Measurements from ENCODE around the gene DDX20.
A peak's percentile ranks its signal among the peaks of the same experiment; 100 is the strongest.
"Not testable (repeated sequence)": the region's sequence is repeated elsewhere in the genome, so short reads cannot be mapped to it uniquely, and the experiment has no call there.

DDX20 gene

DNA sequence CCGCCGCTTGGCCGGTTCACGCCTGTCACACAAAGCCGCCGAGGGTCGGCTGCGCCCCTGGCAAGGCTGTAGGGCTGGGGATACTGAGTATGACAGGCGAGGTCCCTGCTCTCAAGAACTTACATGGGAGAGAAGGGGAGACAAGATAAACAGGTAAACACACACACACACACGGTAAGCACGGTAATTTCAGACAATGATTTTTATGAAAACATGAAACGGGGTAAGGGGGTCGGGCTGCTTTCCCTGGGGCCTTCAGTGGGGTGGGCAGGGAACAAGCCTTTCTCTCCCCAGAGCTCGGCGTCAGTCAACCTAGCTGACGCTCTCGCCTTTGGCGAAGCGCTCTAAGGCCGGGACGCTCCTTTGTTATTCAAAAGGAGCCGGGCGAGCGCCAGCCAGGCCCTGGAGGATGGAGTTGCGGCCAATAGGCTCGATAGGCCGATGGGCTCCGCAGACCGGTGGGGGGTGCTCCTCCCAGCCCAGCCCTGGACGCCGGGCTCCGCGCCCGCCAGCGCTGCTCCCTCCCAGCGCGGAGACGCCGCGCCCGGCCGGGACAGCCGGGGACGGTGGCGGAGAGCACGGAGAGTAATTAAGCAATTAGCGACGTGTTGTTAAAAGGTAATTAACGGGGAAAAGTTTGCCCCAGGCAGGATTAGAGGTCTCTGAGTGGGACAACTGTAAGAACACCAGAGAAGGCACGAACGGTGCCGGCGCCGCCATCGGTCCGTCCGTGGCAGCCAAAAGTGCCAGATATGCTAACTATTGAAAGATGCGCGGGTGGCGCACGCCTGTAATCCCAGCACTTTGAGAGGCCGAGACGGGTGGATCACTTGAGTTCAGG is 15.6 kb upstream of the DDX20 start:
- H3K4me2 ChIP-seq (ENCODE audit: low read length): peak overlapping the region; percentile 88
- no peaks in the 10 kb centered on the region for H3F3A ChIP-seq (ENCODE audit: insufficient read depth, low read length)
- no peaks in the 10 kb centered on the region for H3K9me2 ChIP-seq (ENCODE audit: low read depth, low read length)
- peak overlapping the region; percentile 54; the same call in 1 of the 2 replicates for H3K9ac ChIP-seq (ENCODE audit: low read length)
- H3K27me3 ChIP-seq (ENCODE audit: insufficient read depth, low read length): no peaks in the 10 kb centered on the region
- no peaks in the 10 kb centered on the region for H3K9me3 ChIP-seq (ENCODE audit: low read length)
- H4K20me1 ChIP-seq (ENCODE audit: insufficient read depth, low read length): no peaks in the 10 kb centered on the region
- TF ChIP-seq, protein P1, sequence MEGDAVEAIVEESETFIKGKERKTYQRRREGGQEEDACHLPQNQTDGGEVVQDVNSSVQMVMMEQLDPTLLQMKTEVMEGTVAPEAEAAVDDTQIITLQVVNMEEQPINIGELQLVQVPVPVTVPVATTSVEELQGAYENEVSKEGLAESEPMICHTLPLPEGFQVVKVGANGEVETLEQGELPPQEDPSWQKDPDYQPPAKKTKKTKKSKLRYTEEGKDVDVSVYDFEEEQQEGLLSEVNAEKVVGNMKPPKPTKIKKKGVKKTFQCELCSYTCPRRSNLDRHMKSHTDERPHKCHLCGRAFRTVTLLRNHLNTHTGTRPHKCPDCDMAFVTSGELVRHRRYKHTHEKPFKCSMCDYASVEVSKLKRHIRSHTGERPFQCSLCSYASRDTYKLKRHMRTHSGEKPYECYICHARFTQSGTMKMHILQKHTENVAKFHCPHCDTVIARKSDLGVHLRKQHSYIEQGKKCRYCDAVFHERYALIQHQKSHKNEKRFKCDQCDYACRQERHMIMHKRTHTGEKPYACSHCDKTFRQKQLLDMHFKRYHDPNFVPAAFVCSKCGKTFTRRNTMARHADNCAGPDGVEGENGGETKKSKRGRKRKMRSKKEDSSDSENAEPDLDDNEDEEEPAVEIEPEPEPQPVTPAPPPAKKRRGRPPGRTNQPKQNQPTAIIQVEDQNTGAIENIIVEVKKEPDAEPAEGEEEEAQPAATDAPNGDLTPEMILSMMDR (IDR thresholded peaks at IDR 0.05; ENCODE audit: low read length): no peak
- TF ChIP-seq EZH2 (IDR thresholded peaks at IDR 0.05; ENCODE audit: borderline replicate concordance, low read length): no peak; the same call in 1 of the 2 replicates
- no peaks in the 10 kb centered on the region for H3K36me3 ChIP-seq (ENCODE audit: insufficient read depth, low read length)
- no peak overlapping the region for H2AFZ ChIP-seq (ENCODE audit: low read length)
- no peak overlapping the region for H3K27ac ChIP-seq (ENCODE audit: low read depth, low read length, poor library complexity, severe bottlenecking)
- H3K4me1 ChIP-seq (ENCODE audit: insufficient read depth, low read length, severe bottlenecking): peaks cover 29% of the 10 kb centered on the region
- no peaks in the 10 kb centered on the region for H3K79me2 ChIP-seq (ENCODE audit: insufficient read depth, low read length)
- peak overlapping the region; percentile 65 for H3K4me3 ChIP-seq (ENCODE audit: low read depth, low read length, poor library complexity, severe bottlenecking)

DNA sequence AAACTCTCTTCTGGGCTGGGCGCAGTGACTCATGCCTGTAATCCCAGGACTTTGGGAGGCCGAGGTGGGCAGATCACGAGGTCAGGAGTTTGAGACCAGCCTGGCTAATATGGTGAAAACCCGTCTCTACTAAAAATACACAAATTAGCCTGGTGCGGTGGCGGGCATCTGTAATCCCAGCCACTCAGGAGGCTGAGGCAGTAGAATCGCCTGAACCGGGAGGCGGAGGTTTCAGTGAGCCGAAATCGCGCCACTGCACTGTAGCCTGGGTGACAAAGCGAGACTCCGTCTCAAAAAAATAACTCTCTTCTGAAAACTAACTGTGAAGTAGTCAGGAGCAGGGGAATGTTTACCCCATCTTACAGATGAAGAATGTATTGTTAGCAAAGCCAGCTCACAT is 13.4 kb upstream of the DDX20 start:
- not testable (repeated sequence) for H4K20me1 ChIP-seq (ENCODE audit: insufficient read depth, low read length); H3K9me2 ChIP-seq (ENCODE audit: low read depth, low read length); H3K27me3 ChIP-seq (ENCODE audit: insufficient read depth, low read length); H3K79me2 ChIP-seq (ENCODE audit: insufficient read depth, low read length); H3K9me3 ChIP-seq (ENCODE audit: low read length); H2AFZ ChIP-seq (ENCODE audit: low read length); H3F3A ChIP-seq (ENCODE audit: insufficient read depth, low read length); H3K27ac ChIP-seq (ENCODE audit: low read depth, low read length, poor library complexity, severe bottlenecking); H3K36me3 ChIP-seq (ENCODE audit: insufficient read depth, low read length); H3K4me2 ChIP-seq (ENCODE audit: low read length); H3K9ac ChIP-seq (ENCODE audit: low read length); H3K4me3 ChIP-seq (ENCODE audit: low read depth, low read length, poor library complexity, severe bottlenecking)
- H3K4me1 ChIP-seq (ENCODE audit: insufficient read depth, low read length, severe bottlenecking): peaks cover 26% of the 10 kb centered on the region

DNA sequence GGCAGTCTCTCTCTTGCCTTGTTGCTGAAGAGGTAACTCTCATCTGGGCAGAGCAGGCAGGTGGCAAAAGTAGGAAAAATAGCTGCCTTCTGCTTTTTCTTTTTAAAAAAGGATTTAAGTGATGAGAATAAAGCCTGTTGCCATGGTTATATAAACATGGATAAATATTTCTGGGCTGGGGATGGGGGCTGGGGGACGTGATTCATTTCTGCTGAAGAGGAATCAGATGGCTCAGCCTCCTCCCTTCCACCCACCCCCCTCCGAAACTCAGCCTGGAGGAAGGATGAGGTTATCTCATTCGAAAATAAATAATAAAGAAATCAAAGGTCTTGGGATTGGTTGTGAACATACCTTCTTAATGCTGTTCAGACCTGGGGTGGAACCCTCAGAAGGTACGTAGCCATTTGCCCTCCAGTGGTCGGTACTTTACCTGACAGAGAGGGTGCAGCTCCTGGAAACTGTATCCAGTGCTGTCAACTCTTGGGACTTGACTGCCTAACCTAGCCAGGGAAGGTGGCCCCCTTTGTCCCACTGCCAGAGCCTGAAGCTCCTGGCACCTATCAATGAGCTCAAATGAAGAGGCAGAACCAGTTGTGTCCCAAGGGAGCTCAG is 12.7 kb upstream of the DDX20 start:
- TF ChIP-seq, protein P1 (IDR thresholded peaks at IDR 0.05; ENCODE audit: low read length): no peak
- TF ChIP-seq EZH2 (IDR thresholded peaks at IDR 0.05; ENCODE audit: borderline replicate concordance, low read length): no peak
- Histone ChIP-seq H4K20me1 (ENCODE audit: insufficient read depth, low read length) (no peaks in the 10 kb centered on the region), H3K79me2 (ENCODE audit: insufficient read depth, low read length) (no peaks in the 10 kb centered on the region), H2AFZ (ENCODE audit: low read length) (no peak overlapping the region), H3K4me3 (ENCODE audit: low read depth, low read length, poor library complexity, severe bottlenecking) (no peak overlapping the region), H3K9ac (ENCODE audit: low read length) (no peak overlapping the region), H3K4me2 (ENCODE audit: low read length) (no peak overlapping the region), H3K9me3 (ENCODE audit: low read length) (no peaks in the 10 kb centered on the region), H3K4me1 (ENCODE audit: insufficient read depth, low read length, severe bottlenecking) (peaks cover 18% of the 10 kb centered on the region), H3K36me3 (ENCODE audit: insufficient read depth, low read length) (no peaks in the 10 kb centered on the region), H3K9me2 (ENCODE audit: low read depth, low read length) (no peaks in the 10 kb centered on the region), H3F3A (ENCODE audit: insufficient read depth, low read length) (no peaks in the 10 kb centered on the region), H3K27ac (ENCODE audit: low read depth, low read length, poor library complexity, severe bottlenecking) (no peak overlapping the region), H3K27me3 (ENCODE audit: insufficient read depth, low read length) (no peaks in the 10 kb centered on the region)
